Activated CD8-positive, alpha-beta memory T cell treated with anti-CD3 and anti-CD28 coated beads, Interleukin-2, amount 10 ng/mL, durations not matched to agents 7 days and 5 days (primary cell): Measurements from ENCODE around the gene ZNF492. TPM values are rescaled to one million over a fixed set of nuclear protein-coding genes. Genes with fewer than 3 reads are reported as not detected.
"Not testable (repeated sequence)": the region's sequence is repeated elsewhere in the genome, so short reads cannot be mapped to it uniquely, and the experiment has no call there.

Experiments
- ATAC-seq: fragments of 150-1000 bp; cut with Tn5 transposase; one replicate; pipeline ENCODE4 v1.10.0; 2021; ENCODE audit warnings: moderate library complexity
- CTCF ChIA-PET: fragments of 350-600 bp; sonication (Branson Sonifier 250); formaldehyde crosslinking; loops from one replicate; lab custom pipeline; 2021; ENCODE audit warnings: antibody characterized with exemption; lab: Charles Lee
- DNase-seq: peaks from one replicate; pipeline ENCODE4 v3.0.0-alpha.2; 2020
- H3K27ac Mint-ChIP-seq: one replicate; pipeline ENCODE4 v1.8.0; 2021; ENCODE audit warnings: mild to moderate bottlenecking, mixed read lengths
- H3K27me3 Mint-ChIP-seq: one replicate; pipeline ENCODE4 v1.8.0; 2021; ENCODE audit warnings: mixed read lengths
- H3K36me3 Mint-ChIP-seq: one replicate; pipeline ENCODE4 v1.8.0; 2021; ENCODE audit warnings: mild to moderate bottlenecking, mixed read lengths
- H3K4me1 Mint-ChIP-seq: one replicate; pipeline ENCODE4 v1.8.0; 2021; ENCODE audit warnings: mixed read lengths
- H3K4me3 Mint-ChIP-seq: one replicate; pipeline ENCODE4 v1.8.0; 2021; ENCODE audit warnings: mild to moderate bottlenecking, moderate library complexity, mixed read lengths
- H3K9me3 Mint-ChIP-seq: one replicate; pipeline ENCODE4 v1.8.0; 2022; ENCODE audit warnings: low read depth, mixed read lengths
- total RNA-seq, 2 experiments: library from RNA; stranded (reverse); gene quantifications; one replicate each; pipeline ENCODE4 v1.2.3, GENCODE V29; 2021

Gene ZNF492
- total RNA-seq, 2 experiments from 2014 or later: 1.1 to 1.4 TPM

GRCh38 chr19:22622901-22623840, 11.0 kb upstream of the ZNF492 start:
- ATAC-seq: no peak
- Mint-ChIP-seq H3K4me3 (no peak overlapping the region), H3K27ac (no peak overlapping the region), H3K9me3 (peaks cover 15% of the 10 kb centered on the region), H3K27me3 (no peaks in the 10 kb centered on the region), H3K36me3 (peaks cover 1% of the 10 kb centered on the region), H3K4me1 (no peaks in the 10 kb centered on the region)
- no peak for DNase-seq
- CTCF ChIA-PET: no interaction called here

GRCh38 chr19:22623841-22624221, 10.3 kb upstream of the ZNF492 start:
- H3K4me1 Mint-ChIP-seq: no peaks in the 10 kb centered on the region
- H3K27ac Mint-ChIP-seq: no peak overlapping the region
- H3K4me3 Mint-ChIP-seq: no peak overlapping the region
- H3K36me3 Mint-ChIP-seq: no peaks in the 10 kb centered on the region
- H3K27me3 Mint-ChIP-seq: no peaks in the 10 kb centered on the region
- CTCF ChIA-PET: no interaction called here
- ATAC-seq: no peak
- DNase-seq: no peak
- peaks cover 16% of the 10 kb centered on the region for H3K9me3 Mint-ChIP-seq

GRCh38 chr19:22625266-22626035, 8.7 kb upstream of the ZNF492 start:
- no peak overlapping the region for H3K27ac Mint-ChIP-seq
- ATAC-seq (no peak), DNase-seq (no peak)
- H3K4me1 Mint-ChIP-seq: no peaks in the 10 kb centered on the region
- H3K4me3 Mint-ChIP-seq: no peak overlapping the region
- CTCF ChIA-PET: no interaction called here
- H3K9me3 Mint-ChIP-seq: peaks cover 15% of the 10 kb centered on the region
- no peaks in the 10 kb centered on the region for H3K27me3 Mint-ChIP-seq
- H3K36me3 Mint-ChIP-seq: peaks cover 1% of the 10 kb centered on the region

- Mint-ChIP-seq H3K27me3 (no peaks in the 10 kb centered on the region), H3K36me3 (peaks cover 1% of the 10 kb centered on the region), H3K4me3 (no peak overlapping the region), H3K9me3 (peaks cover 14% of the 10 kb centered on the region), H3K4me1 (no peaks in the 10 kb centered on the region), H3K27ac (no peak overlapping the region)
- no peak for ATAC-seq
- CTCF ChIA-PET: no interaction called here
- DNase-seq: no peak
These were observed 6.6 kb upstream of the ZNF492 start for GRCh38 chr19:22627526-22627925.

- Mint-ChIP-seq H3K4me1 (no peaks in the 10 kb centered on the region), H3K9me3 (peaks cover 14% of the 10 kb centered on the region), H3K27ac (no peak overlapping the region), H3K27me3 (no peaks in the 10 kb centered on the region), H3K36me3 (peaks cover 1% of the 10 kb centered on the region), H3K4me3 (no peak overlapping the region)
- ATAC-seq (no peak), DNase-seq (no peak)
- CTCF ChIA-PET: no interaction called here
These were observed 5.7 kb upstream of the ZNF492 start for GRCh38 chr19:22628401-22628800.

GRCh38 chr19:22634450-22634827, 315 bp downstream of the ZNF492 start:
- CTCF ChIA-PET: no interaction called here
- ATAC-seq (peak; percentile 21), DNase-seq (no peak)
- peak overlapping the region; percentile 84 for H3K27ac Mint-ChIP-seq
- no peaks in the 10 kb centered on the region for H3K4me1 Mint-ChIP-seq
- peaks cover 5% of the 10 kb centered on the region for H3K36me3 Mint-ChIP-seq
- H3K4me3 Mint-ChIP-seq: peak overlapping the region; percentile 79
- H3K27me3 Mint-ChIP-seq: no peaks in the 10 kb centered on the region
- H3K9me3 Mint-ChIP-seq: peaks cover 4% of the 10 kb centered on the region

- H3K4me1 Mint-ChIP-seq, H3K4me3 Mint-ChIP-seq, ATAC-seq, H3K36me3 Mint-ChIP-seq, CTCF ChIA-PET, H3K27me3 Mint-ChIP-seq, DNase-seq, H3K27ac Mint-ChIP-seq: not testable (repeated sequence)
- peaks cover 18% of the 10 kb centered on the region for H3K9me3 Mint-ChIP-seq
These were observed 51.4 kb downstream of the ZNF492 start for GRCh38 chr19:22685493-22685892.

- H3K27me3 Mint-ChIP-seq, H3K27ac Mint-ChIP-seq, H3K36me3 Mint-ChIP-seq, DNase-seq, CTCF ChIA-PET, H3K4me1 Mint-ChIP-seq, H3K4me3 Mint-ChIP-seq, ATAC-seq: not testable (repeated sequence)
- peaks cover 18% of the 10 kb centered on the region for H3K9me3 Mint-ChIP-seq
These were observed 68.5 kb downstream of the ZNF492 start for GRCh38 chr19:22702661-22703060.

GRCh38 chr19:22703096-22703495, 69.0 kb downstream of the ZNF492 start:
- H3K4me1 Mint-ChIP-seq, H3K4me3 Mint-ChIP-seq, DNase-seq, ATAC-seq, H3K27ac Mint-ChIP-seq, CTCF ChIA-PET, H3K27me3 Mint-ChIP-seq, H3K36me3 Mint-ChIP-seq: not testable (repeated sequence)
- peaks cover 16% of the 10 kb centered on the region for H3K9me3 Mint-ChIP-seq

GRCh38 chr19:22708983-22709382, 74.9 kb downstream of the ZNF492 start:
- Mint-ChIP-seq H3K4me3 (no peak overlapping the region), H3K4me1 (no peaks in the 10 kb centered on the region), H3K9me3 (peaks cover 13% of the 10 kb centered on the region), H3K27me3 (no peaks in the 10 kb centered on the region), H3K27ac (no peak overlapping the region), H3K36me3 (no peaks in the 10 kb centered on the region)
- CTCF ChIA-PET: no interaction called here
- ATAC-seq: no peak
- DNase-seq: no peak

Other genes starting within 250 kb of the ZNF492 start
- not detected for gene ZNF98, start 212.0 kb upstream of the ZNF492 start, total RNA-seq
- gene ZNF99, start 149.8 kb downstream of the ZNF492 start, total RNA-seq: not detected
- not detected for gene ZNF723, start 198.0 kb downstream of the ZNF492 start, total RNA-seq